IMR-90 (cell line): Measurements from ENCODE around the gene CCL5. TPM values are rescaled to one million over a fixed set of nuclear protein-coding genes. Genes with fewer than 3 reads are reported as not detected.

Experiments
- ATAC-seq: fragments of 200-7000 bp; cut with Tn5 transposase; 2 replicates; pipeline ENCODE4 v1.9.1; 2020; ENCODE audit warnings: low read depth, mild to moderate bottlenecking, moderate library complexity
- BruUV-seq: library from RNA; stranded (reverse); fragments of 400-500 nt; replicated peaks from 2 replicates; lab custom pipeline; 2021; lab: Mats Ljungman, UMichigan
- CTCF ChIA-PET: fragments of 300-600 bp; formaldehyde crosslinking; extraction: SDS; loops from one replicate; lab custom pipeline; 2021; ENCODE audit warnings: antibody characterized with exemption; lab: Yijun Ruan, JAX
- POLR2A ChIA-PET: fragments of 300-600 bp; sonication (Branson Sonifier 250); formaldehyde crosslinking; loops from one replicate; lab custom pipeline; 2022; ENCODE audit warnings: antibody characterized with exemption; ENCODE audit not compliant: unreplicated experiment; lab: Charles Lee
- DNase-seq: peaks from one replicate; pipeline ENCODE4 v3.0.0; 2013
- H2AFZ ChIP-seq: replicated peaks from 2 replicates; pipeline ENCODE3; 2013; ENCODE audit warnings: low read length, mild to moderate bottlenecking; ENCODE audit not compliant: poor library complexity
- H2AK5ac ChIP-seq: 2 replicates; pipeline ENCODE4 v1.6.1; 2013; ENCODE audit warnings: low read depth, low read length, inconsistent platforms
- H2AK9ac ChIP-seq: replicated peaks from 2 replicates; pipeline ENCODE3; 2013; ENCODE audit warnings: mild to moderate bottlenecking, low read depth, low read length, moderate library complexity; ENCODE audit not compliant: poor library complexity
- H2BK120ac ChIP-seq: 2 replicates; pipeline ENCODE4 v1.6.1; 2013; ENCODE audit warnings: low read depth, low read length, inconsistent platforms
- H2BK15ac ChIP-seq: 3 replicates; pipeline ENCODE4 v1.6.1; 2013; ENCODE audit warnings: low read depth, low read length, inconsistent platforms
- H2BK20ac ChIP-seq: 2 replicates; pipeline ENCODE4 v1.6.1; 2013; ENCODE audit warnings: low read depth, mild to moderate bottlenecking, inconsistent platforms, low read length, moderate library complexity
- H2BK5ac ChIP-seq: 2 replicates; pipeline ENCODE4 v1.6.1; 2013; ENCODE audit warnings: mild to moderate bottlenecking, low read depth, low read length, inconsistent platforms; ENCODE audit not compliant: poor library complexity, severe bottlenecking
- H3K14ac ChIP-seq: replicated peaks from 2 replicates; pipeline ENCODE4 v1.6.1; 2013; ENCODE audit warnings: low read depth, low read length, inconsistent platforms
- H3K18ac ChIP-seq: 2 replicates; pipeline ENCODE4 v1.6.1; 2013; ENCODE audit warnings: low read depth, low read length, control low read depth
- H3K23ac ChIP-seq: 2 replicates; pipeline ENCODE4 v1.6.1; 2013; ENCODE audit warnings: low read depth, low read length, inconsistent platforms
- H3K27ac ChIP-seq: 2 replicates; pipeline ENCODE4 v1.5.1; 2013; ENCODE audit warnings: mild to moderate bottlenecking, control low read depth, low read length; ENCODE audit not compliant: insufficient read depth
- H3K27me3 ChIP-seq: 2 replicates; pipeline ENCODE4 v1.6.1; 2013; ENCODE audit warnings: low read length; ENCODE audit not compliant: control insufficient read depth, insufficient read depth
- H3K36me3 ChIP-seq: 2 replicates; pipeline ENCODE4 v1.6.1; 2013; ENCODE audit warnings: low read length, mixed read lengths; ENCODE audit not compliant: control insufficient read depth, insufficient read depth
- H3K4ac ChIP-seq: 2 replicates; pipeline ENCODE4 v1.6.1; 2013; ENCODE audit warnings: low read depth, low read length, inconsistent platforms
- H3K4me1 ChIP-seq: 2 replicates; pipeline ENCODE4 v1.6.1; 2013; ENCODE audit warnings: low read length, mixed read lengths; ENCODE audit not compliant: control insufficient read depth, insufficient read depth
- H3K4me2 ChIP-seq: 2 replicates; pipeline ENCODE4 v1.6.1; 2013; ENCODE audit warnings: low read depth, mild to moderate bottlenecking, control low read depth, low read length, moderate library complexity
- H3K4me3 ChIP-seq: 2 replicates; pipeline ENCODE4 v1.5.1; 2013; ENCODE audit warnings: low read depth, mild to moderate bottlenecking, control low read depth, low read length, moderate library complexity; ENCODE audit not compliant: insufficient read depth
- H3K56ac ChIP-seq: 2 replicates; pipeline ENCODE4 v1.6.1; 2013; ENCODE audit warnings: low read length, inconsistent platforms; ENCODE audit not compliant: insufficient read depth; ENCODE audit errors: extremely low read depth
- H3K79me1 ChIP-seq, 2 experiments: 2 replicates each; pipeline ENCODE4 v1.6.1; 2013; ENCODE audit warnings: low read length in 2 of 2, inconsistent platforms in 1 of 2, low read depth in 1 of 2
- H3K9ac ChIP-seq: 2 replicates; pipeline ENCODE4 v1.6.1; 2013; ENCODE audit warnings: low read depth, low read length, control low read depth
- H3K9me1 ChIP-seq: 2 replicates; pipeline ENCODE4 v1.6.1; 2013; ENCODE audit warnings: low read length, inconsistent platforms; ENCODE audit not compliant: insufficient read depth
- H3K9me3 ChIP-seq: 2 replicates; pipeline ENCODE4 v1.6.1; 2013; ENCODE audit warnings: low read length; ENCODE audit not compliant: control insufficient read depth, insufficient read depth
- H4K20me1 ChIP-seq: 2 replicates; pipeline ENCODE4 v1.6.1; 2013; ENCODE audit warnings: low read length, inconsistent platforms; ENCODE audit not compliant: insufficient read depth
- H4K5ac ChIP-seq: 2 replicates; pipeline ENCODE4 v1.6.1; 2013; ENCODE audit warnings: mild to moderate bottlenecking, low read depth, low read length, control low read depth
- H4K8ac ChIP-seq, 2 experiments: 2 replicates each; pipeline ENCODE4 v1.6.1; 2013; ENCODE audit warnings: low read depth in 2 of 2, low read length in 2 of 2, control low read depth in 1 of 2, inconsistent platforms in 1 of 2
- H4K91ac ChIP-seq: 2 replicates; pipeline ENCODE4 v1.6.1; 2013; ENCODE audit warnings: low read depth, low read length, inconsistent platforms; ENCODE audit not compliant: insufficient read depth
- BHLHE40 ChIP-seq: fragments of 150-350 bp; IDR thresholded peaks from 2 replicates; pipeline ENCODE4 v1.6.1; 2016; ENCODE audit warnings: mild to moderate bottlenecking, low read depth, low read length
- CEBPB ChIP-seq: IDR thresholded peaks from 2 replicates; pipeline ENCODE4 v1.6.1; 2012; ENCODE audit warnings: low read depth, low read length, improper control_type of control experiment
- CHD1 ChIP-seq: IDR thresholded peaks from 2 replicates; pipeline ENCODE4 v1.6.1; 2012; ENCODE audit warnings: low read depth, low read length, improper control_type of control experiment
- CTCF ChIP-seq: conservative IDR thresholded peaks from 2 replicates; pipeline ENCODE4 v1.5.1; 2012; ENCODE audit warnings: mild to moderate bottlenecking, low read depth, low read length, improper control_type of control experiment
- ELK1 ChIP-seq: fragments of 150-350 bp; IDR thresholded peaks from 2 replicates; pipeline ENCODE4 v1.6.1; 2016; ENCODE audit warnings: low read depth, mild to moderate bottlenecking, low read length, moderate library complexity, borderline replicate concordance
- FOS ChIP-seq: fragments of 150-350 bp; IDR thresholded peaks from 2 replicates; pipeline ENCODE4 v1.6.1; 2016; ENCODE audit warnings: low read depth, low read length
- MAFK ChIP-seq: IDR thresholded peaks from 2 replicates; pipeline ENCODE4 v1.6.1; 2012; ENCODE audit warnings: low read depth, low read length, improper control_type of control experiment
- MAZ ChIP-seq: IDR thresholded peaks from 2 replicates; pipeline ENCODE4 v1.6.1; 2012; ENCODE audit warnings: low read depth, mild to moderate bottlenecking, low read length, improper control_type of control experiment, moderate library complexity, borderline replicate concordance
- MXI1 ChIP-seq: IDR thresholded peaks from 2 replicates; pipeline ENCODE4 v1.6.1; 2012; ENCODE audit warnings: low read depth, mild to moderate bottlenecking, low read length, moderate library complexity, borderline replicate concordance
- NFE2L2 ChIP-seq: fragments of 150-350 bp; IDR thresholded peaks from 2 replicates; pipeline ENCODE4 v1.6.1; 2016; ENCODE audit warnings: low read depth, mild to moderate bottlenecking, low read length
- POLR2A ChIP-seq: IDR thresholded peaks from 2 replicates; pipeline ENCODE4 v1.6.1; 2012; ENCODE audit warnings: mild to moderate bottlenecking, low read depth, low read length
- RAD21 ChIP-seq: IDR thresholded peaks from 2 replicates; pipeline ENCODE4 v1.6.1; 2012; ENCODE audit warnings: low read length, improper control_type of control experiment
- RCOR1 ChIP-seq: IDR thresholded peaks from 2 replicates; pipeline ENCODE4 v1.6.1; 2012; ENCODE audit warnings: mild to moderate bottlenecking, low read length, improper control_type of control experiment; ENCODE audit not compliant: insufficient replicate concordance
- RFX5 ChIP-seq: IDR thresholded peaks from 2 replicates; pipeline ENCODE4 v1.8.0; 2012; ENCODE audit warnings: low read depth, mild to moderate bottlenecking, low read length, moderate library complexity
- SMC3 ChIP-seq: fragments of 150-350 bp; IDR thresholded peaks from 2 replicates; pipeline ENCODE4 v1.6.1; 2016; ENCODE audit warnings: low read depth, mild to moderate bottlenecking, antibody characterized with exemption, low read length, moderate library complexity
- WGBS, 2 experiments: methylation state at CpG; one replicate each; pipeline versions ENCODE4 v1.1.5 to v1.1.7; 2013; ENCODE audit warnings: missing lambda C conversion rate in 2 of 2; ENCODE audit not compliant: insufficient read length in 1 of 2; ENCODE audit errors: extremely low coverage in 2 of 2; 5-methylcytosine and 5-hydroxymethylcytosine counted together
- dilution Hi-C: fragments of 300-500 bp; cut with HindIII; formaldehyde crosslinking; loops from one replicate; pipeline ENCODE4 v1.14.3; 2018; ENCODE audit warnings: low sequenced_read_pairs; ENCODE audit not compliant: unreplicated experiment
- in situ Hi-C: fragments of 300-500 bp; cut with MboI; formaldehyde crosslinking; loops from 3 replicates; pipeline ENCODE4 v1.14.3; 2019; ENCODE audit warnings: low sequenced_read_pairs, inconsistent platforms, mixed read lengths
- intact Hi-C: fragments of 100-400 bp; cut with micrococcal nuclease; formaldehyde crosslinking; loops from 2 replicates; pipeline ENCODE4 v1.10.0; 2022
- polyA plus RNA-seq, 3 experiments: library from polyadenylated mRNA; depleted of rRNA; stranded (reverse); fragments of >200 nt; gene quantifications; 2 replicates each; pipeline ENCODE4 v1.2.3, GENCODE V29; 2012; ENCODE audit warnings: low replicate concordance in 1 of 3
- total RNA-seq: library from RNA; depleted of rRNA; stranded (reverse); fragments of >200 nt; gene quantifications from 2 replicates; pipeline ENCODE4 v1.2.3, GENCODE V29; 2012
- TF ChIP-seq, protein P1 (sequence below): fragments of 150-350 bp; IDR thresholded peaks from 2 replicates; pipeline ENCODE4 v1.6.1; 2017; ENCODE audit warnings: mild to moderate bottlenecking, antibody characterized with exemption, low read length, low read depth

The CCL5 gene
- total and polyA plus RNA-seq, 2 of the 4 experiments (the other 2 are of a cell fraction): not detected

GRCh38 chr17:35900708-35901480 lies 20.7 kb upstream of the CCL5 start:
- Histone ChIP-seq H3K4me3 (no peak overlapping the region), H2AFZ (no peak overlapping the region), H2BK15ac (no peak overlapping the region), H2AK9ac (no peak overlapping the region), H4K20me1 (no peaks in the 10 kb centered on the region), H4K8ac (no peak overlapping the region), H4K5ac (no peak overlapping the region), H3K36me3 (no peaks in the 10 kb centered on the region), H3K4me2 (no peak overlapping the region), H3K4ac (no peak overlapping the region), H2AK5ac (no peak overlapping the region), H3K23ac (no peak overlapping the region), H3K79me1 (no peaks in the 10 kb centered on the region), H3K4me1 (no peaks in the 10 kb centered on the region), H2BK5ac (no peak overlapping the region), H3K14ac (no peak overlapping the region), H3K27ac (no peak overlapping the region), H2BK120ac (no peak overlapping the region), H3K27me3 (peaks cover 5% of the 10 kb centered on the region), H3K18ac (no peak overlapping the region), H3K9ac (no peak overlapping the region), H4K91ac (no peak overlapping the region), H3K9me1 (no peaks in the 10 kb centered on the region), H3K9me3 (no peaks in the 10 kb centered on the region), H2BK20ac (no peak overlapping the region), H3K56ac (no peak overlapping the region)
- 23% methylated on average over 4 of the region's 11 CpGs; no CpG with 5 or more reads in 1 of the 2 experiments for WGBS, 2 experiments
- ChIA-PET CTCF (no interaction called here), POLR2A (no interaction called here)
- dilution Hi-C loops (no loop called here), in situ Hi-C loops (no loop called here), intact Hi-C loops (no loop called here)
- no peak for DNase-seq
- TF ChIP-seq SMC3 (no peak), MAFK (no peak), CEBPB (no peak), FOS (no peak), NFE2L2 (no peak), RFX5 (no peak), BHLHE40 (no peak), MAZ (no peak), CTCF (no peak), RAD21 (no peak), ELK1 (no peak), CHD1 (no peak), POLR2A (no peak), MXI1 (no peak), RCOR1 (no peak)
- TF ChIP-seq, protein P1, sequence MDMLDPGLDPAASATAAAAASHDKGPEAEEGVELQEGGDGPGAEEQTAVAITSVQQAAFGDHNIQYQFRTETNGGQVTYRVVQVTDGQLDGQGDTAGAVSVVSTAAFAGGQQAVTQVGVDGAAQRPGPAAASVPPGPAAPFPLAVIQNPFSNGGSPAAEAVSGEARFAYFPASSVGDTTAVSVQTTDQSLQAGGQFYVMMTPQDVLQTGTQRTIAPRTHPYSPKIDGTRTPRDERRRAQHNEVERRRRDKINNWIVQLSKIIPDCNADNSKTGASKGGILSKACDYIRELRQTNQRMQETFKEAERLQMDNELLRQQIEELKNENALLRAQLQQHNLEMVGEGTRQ: no peak
- BruUV-seq: no TSS peak
- ATAC-seq: no peak
